Body of pancreas (tissue), 4 donors: ENCODE measurements around the gene CDHR4.

Experiments
- POLR2A ChIP-seq, 3 donors: fragments of 450-650 bp; IDR thresholded peaks; one replicate each; pipeline ENCODE4 v1.6.1; 2016; ENCODE audit warnings: antibody characterized with exemption in 3 of 3, mild to moderate bottlenecking in 2 of 3
- TF ChIP-seq, protein P1 (sequence below), 7 experiments: fragments of 450-650 bp in 4 of 7; fragments of 200-600 bp in 3 of 7; sonication (generic) in 3 of 7; IDR thresholded peaks; one replicate each; pipeline ENCODE4 v1.5.1; 2016 to 2019; ENCODE audit warnings: antibody characterized with exemption in 7 of 7

DNA sequence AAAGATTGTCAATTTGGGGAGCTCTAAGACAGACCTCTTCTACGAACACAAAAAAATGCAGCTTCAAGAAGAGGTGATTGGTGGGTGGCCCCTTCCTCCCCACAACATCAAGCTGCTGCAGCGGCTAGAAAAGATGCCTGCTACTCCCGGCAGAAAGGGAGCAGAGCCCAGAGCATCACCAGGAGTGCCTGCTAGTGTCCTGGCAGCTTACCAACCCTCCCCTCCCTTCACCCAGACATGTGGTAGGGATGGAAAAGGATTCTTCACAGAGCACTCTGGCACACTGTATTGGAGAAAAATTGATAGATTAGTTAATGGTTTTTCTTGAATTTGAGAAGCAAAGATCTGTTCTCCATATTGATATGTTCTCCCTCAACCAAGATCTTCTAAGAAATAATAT is 24.1 kb downstream of the CDHR4 start:
- TF ChIP-seq, protein P1, sequence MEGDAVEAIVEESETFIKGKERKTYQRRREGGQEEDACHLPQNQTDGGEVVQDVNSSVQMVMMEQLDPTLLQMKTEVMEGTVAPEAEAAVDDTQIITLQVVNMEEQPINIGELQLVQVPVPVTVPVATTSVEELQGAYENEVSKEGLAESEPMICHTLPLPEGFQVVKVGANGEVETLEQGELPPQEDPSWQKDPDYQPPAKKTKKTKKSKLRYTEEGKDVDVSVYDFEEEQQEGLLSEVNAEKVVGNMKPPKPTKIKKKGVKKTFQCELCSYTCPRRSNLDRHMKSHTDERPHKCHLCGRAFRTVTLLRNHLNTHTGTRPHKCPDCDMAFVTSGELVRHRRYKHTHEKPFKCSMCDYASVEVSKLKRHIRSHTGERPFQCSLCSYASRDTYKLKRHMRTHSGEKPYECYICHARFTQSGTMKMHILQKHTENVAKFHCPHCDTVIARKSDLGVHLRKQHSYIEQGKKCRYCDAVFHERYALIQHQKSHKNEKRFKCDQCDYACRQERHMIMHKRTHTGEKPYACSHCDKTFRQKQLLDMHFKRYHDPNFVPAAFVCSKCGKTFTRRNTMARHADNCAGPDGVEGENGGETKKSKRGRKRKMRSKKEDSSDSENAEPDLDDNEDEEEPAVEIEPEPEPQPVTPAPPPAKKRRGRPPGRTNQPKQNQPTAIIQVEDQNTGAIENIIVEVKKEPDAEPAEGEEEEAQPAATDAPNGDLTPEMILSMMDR (IDR thresholded peaks at IDR 0.05), result no peak
- TF ChIP-seq POLR2A (IDR thresholded peaks at IDR 0.05), result no peak
